HG03095 (cell line): Measurements from ENCODE around the gene PRAMEF11.
"Not testable (repeated sequence)": the region's sequence is repeated elsewhere in the genome, so short reads cannot be mapped to it uniquely, and the experiment has no call there.

Experiments used
- ATAC-seq: cut with Tn5 transposase; IDR thresholded peaks from one replicate; pipeline ENCODE4 v1.9.1; 2021; ENCODE audit warnings: moderate library complexity; ENCODE audit not compliant: unreplicated experiment

The PRAMEF11 gene

DNA sequence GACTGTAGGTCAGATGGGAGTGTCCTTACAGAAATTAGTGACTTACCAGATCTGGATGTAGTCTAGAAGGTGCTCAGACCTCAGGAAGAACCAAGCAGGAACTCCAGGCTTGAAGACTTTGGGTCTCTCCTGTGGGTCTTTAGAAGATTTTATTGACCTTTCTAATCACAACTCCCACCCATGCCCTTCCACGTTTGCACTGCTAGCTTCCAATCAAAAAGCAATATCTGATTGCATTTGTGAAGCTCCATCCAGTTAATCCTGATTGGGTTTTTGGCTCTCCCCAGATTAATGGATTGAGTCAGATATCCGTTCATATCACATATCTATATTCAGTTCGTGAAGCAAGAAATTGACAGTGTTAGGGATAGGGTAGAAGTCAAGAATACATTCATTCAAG, at the start of gene PRAMEF11:
PRAMEF11 (minus strand) TSS at position 101 of the 400 bp plus-strand sequence. CDS start 2,621 bp downstream, outside the sequence.
- ATAC-seq: not testable (repeated sequence)

- ATAC-seq: not testable (repeated sequence)
Observed at GRCh38 chr1:12878453-12878852, 47.2 kb upstream of the PRAMEF11 start.

- not testable (repeated sequence) for ATAC-seq
Observed at GRCh38 chr1:12863131-12863880, 32.1 kb upstream of the PRAMEF11 start.

GRCh38 chr1:12856786-12857185, 25.6 kb upstream of the PRAMEF11 start, which contains the start of gene PRAMEF2:
PRAMEF2 (plus strand) TSS chr1:12857086; CDS start chr1:12859010, 1,924 bp downstream.
- not testable (repeated sequence) for ATAC-seq

DNA sequence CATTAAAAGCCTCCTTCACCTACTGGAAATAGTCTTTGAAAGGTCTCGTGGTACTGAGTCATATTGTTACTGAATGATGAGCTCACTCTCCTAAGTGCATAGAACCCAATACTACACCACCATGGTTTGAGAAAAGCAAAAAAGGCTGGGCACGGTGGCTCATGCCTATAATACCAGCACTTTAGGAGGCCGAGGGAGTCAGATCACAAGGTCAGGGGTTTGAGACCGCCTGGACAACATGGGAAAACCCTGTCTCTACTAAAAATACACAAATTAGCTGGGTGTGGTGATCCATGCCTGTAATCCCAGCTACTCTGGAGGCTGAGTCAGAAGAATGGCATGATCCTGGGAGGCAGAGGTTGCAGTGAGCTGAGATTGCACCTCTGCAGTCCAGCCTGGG, 20.6 kb upstream of the PRAMEF11 start:
- no peak for ATAC-seq

GRCh38 chr1:12848620-12849019, 17.4 kb upstream of the PRAMEF11 start, which contains the start of gene HNRNPCL1:
HNRNPCL1 (minus strand) TSS chr1:12848720; CDS start chr1:12848289, 431 bp downstream.
- ATAC-seq: not testable (repeated sequence)

- not testable (repeated sequence) for ATAC-seq
Observed at GRCh38 chr1:12833251-12833650, 2.0 kb upstream of the PRAMEF11 start.

DNA sequence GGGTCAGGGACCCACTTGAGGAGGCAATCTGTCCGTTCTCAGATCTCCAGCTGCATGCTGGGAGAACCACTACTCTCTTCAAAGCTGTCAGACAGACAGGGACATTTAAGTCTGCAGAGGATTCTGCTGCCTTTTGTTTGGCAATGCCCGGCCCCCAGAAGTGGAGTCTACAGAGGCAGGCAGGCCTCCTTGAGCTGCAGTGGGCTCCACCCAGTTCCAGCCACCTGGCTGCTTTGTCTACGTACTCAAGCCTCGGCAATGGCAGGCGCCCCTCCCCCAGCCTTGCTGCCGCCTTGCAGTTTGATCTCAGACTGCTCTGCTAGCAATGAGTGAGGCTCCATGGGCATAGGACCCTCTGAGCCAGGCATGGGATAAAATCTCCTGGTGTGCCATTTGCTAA, 12.1 kb downstream of the PRAMEF11 start:
- not testable (repeated sequence) for ATAC-seq

DNA sequence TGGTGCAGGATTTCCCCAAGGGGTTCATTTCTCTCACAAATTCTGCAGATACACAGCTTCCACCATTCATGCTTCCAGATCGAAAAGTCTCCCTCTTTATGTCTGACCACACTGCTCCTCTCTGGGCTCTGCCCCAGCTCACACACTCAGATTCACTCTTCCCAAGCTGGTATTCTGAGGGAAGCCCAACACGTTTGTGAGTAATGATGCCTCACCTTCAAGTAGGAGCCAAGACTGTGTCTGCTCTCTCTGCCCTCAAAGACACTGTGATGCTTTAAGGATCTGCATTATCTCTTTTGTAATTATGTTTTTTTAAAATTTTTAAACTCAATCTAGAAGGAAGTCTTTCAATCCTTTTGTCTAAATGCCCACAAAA, 19.8 kb downstream of the PRAMEF11 start:
- no peak for ATAC-seq

DNA sequence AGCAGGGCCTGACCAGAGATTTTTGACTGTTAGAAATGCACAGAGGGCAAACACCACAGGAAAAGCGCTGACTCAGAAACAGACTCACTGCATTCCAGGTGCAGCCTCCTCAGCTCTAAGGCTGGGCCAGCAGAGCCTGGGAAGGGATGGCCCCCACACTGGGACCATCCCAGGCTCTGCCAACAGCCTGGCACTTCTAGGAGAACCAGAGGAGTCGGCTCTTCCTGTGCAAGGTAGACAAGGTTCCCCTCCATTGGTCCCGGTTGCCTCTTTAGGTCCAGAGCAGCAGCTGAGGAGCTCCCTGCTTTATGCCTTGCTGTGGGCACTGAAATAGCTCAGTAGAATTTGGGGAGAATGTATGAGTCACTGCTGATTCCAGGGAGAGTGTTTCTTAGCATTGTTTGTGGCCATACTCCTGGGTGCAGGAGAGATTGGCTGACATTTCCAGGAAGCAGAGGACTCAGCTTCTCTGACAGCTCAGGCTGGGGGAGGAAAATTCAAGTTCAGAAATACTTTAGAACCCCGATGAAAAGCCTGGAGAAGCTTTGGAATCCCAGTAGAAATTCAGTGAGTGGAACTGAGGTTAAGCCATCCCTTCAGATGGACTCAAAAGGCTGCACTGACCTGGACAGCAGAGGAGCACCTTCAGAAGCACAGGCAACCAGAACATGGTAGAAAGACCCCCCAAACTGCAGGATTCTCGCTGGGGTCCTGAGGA, 20.4 kb downstream of the PRAMEF11 start:
- no peak for ATAC-seq

DNA sequence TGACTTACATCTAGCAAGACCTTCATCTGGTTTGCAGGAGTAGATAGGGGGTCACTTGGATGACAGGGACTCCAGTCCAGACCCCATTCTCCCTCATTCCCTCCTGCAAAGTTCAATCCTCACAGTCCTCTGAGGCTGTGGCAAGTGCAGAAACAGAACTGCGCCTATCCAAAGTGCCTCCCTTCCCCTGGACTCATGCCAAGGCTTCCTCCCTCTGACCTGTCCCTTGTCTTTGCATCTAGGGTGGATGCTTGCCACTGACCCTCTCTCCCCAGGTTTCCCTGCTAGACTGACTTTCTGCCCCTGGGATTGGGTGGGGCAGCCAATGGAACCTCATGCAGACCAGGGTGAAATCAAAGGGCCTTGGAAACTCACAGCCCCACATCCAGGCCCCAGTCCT, 21.3 kb downstream of the PRAMEF11 start:
- no peak for ATAC-seq

GRCh38 chr1:12799730-12800129, 31.5 kb downstream of the PRAMEF11 start:
- ATAC-seq: no peak

DNA sequence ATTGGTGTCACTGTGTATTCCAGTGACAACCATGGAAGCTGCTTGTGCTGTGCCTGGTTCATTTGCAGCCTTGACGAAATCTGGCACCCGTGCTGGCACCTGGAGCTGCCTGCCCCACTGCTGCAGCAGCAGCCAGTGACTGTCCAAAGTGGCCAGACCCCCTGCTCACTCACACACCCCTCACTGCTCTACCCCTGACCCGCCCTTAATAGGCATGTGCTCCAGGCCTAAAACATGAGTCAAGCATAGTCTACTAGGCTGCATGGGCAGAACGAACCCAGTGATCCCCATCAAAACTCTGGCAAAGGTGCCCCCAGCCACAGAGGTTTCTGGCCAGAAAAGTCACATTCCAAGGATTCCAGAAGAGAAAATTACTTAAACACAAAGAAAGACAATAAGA, 32.3 kb downstream of the PRAMEF11 start:
- no peak for ATAC-seq

DNA sequence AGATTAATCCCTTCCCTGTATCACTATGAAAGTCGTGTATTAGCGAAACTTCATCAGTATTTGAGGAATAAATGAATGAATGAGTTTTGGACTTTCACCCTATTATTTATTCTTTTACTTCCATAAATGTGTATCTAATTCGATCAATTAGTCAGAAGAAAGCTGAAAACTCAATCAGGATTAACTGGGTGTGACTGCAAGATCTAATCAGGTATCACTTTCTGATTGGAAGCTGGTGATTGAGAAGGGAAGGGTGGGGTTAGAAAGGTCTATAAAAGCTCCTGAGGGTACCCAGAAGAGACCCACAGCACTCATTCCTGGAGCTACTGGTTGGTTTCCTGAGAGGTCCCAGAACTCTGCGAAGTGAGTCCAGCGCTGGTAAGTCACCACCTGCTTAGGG, 40.1 kb downstream of the PRAMEF11 start, which contains the start of gene PRAMEF1:
PRAMEF1 (plus strand) TSS at position 301 of the 400 bp plus-strand sequence. CDS start 1,831 bp downstream, outside the sequence.
- not testable (repeated sequence) for ATAC-seq

DNA sequence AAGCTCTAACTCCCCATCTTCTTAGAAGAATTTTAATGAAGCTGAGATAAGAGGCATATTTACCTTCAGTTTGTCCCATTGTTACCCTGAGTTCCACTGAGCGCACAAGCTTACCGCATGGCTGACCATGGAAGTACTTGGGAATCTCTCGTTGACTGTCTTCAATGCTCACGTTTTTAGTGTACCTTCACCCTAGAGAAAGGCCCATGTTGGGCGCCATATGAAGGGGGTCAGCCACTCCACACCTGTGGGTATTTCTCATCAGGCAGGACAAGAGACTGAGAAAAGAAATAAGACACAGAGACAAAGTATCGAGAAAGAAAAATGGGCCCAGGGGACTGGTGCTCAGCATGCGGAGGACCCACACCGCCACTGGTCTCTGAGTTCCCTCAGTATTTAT, 46.5 kb downstream of the PRAMEF11 start:
- ATAC-seq: not testable (repeated sequence)

GRCh38 chr1:12783783-12784182, 47.4 kb downstream of the PRAMEF11 start:
- ATAC-seq: not testable (repeated sequence)

DNA sequence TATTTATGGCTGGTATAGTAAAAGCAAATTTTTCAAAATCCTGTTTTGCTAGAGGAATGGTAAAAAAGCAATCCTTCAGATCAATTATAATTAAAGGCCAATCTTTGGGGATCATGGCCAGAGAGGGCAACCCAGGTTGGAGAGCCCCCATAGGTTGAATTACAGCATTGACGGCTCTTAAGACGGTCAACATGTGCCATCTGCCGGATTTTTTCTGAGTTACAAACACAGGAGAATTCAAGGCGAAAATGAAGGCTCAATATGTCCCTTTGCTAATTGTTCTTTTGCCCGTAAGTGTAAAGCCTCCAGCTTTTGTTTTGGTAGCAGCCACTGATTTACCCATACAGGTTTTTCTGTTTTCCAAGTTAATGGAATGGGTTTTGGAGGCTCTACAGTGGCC, 49.7 kb downstream of the PRAMEF11 start:
- ATAC-seq: not testable (repeated sequence)

DNA sequence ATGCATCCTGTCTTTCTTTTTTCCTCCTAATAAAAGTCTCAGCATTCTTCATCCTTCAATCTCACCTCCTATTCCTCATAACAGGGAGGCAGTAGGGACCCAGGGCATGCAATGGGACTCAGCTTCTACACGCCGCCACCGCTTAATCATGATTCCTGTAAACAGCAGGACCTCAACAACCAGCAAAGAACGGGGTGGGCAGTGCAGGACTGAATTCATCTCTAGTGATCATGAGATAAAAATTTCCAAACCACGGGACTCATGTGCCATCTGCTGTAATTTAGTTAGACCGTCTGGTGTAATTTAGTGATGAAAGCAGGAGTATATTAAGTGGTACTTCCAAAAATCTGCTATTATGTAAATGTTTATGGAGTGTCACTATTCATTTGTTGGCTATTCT, 52.3 kb downstream of the PRAMEF11 start:
- ATAC-seq: no peak

DNA sequence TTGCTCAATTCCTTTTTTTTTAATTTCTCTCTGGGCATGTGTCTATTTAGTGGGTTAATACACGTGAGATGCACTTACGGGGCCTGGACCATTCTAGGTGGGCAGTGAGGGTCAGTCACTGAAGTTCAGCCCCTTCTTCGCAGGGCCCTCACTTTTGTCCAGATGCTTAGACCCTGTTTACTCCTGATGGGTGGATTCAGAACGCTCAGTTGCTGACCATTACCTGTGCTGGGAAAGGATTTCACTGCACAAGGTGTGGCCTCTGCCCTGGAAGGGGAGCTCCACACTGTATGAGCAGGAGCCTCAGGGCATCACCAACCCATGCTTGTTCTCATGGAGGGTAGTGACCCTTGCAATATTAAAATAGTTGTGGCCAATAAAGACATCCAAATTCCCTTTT, 53.1 kb downstream of the PRAMEF11 start:
- no peak for ATAC-seq

GRCh38 chr1:12776801-12777557, 54.2 kb downstream of the PRAMEF11 start:
- ATAC-seq: no peak

GRCh38 chr1:12775443-12775842, 55.8 kb downstream of the PRAMEF11 start:
- no peak for ATAC-seq
